Effector CD8-positive, alpha-beta T cell (primary cell): ENCODE data around the gene CARD9.
"Not testable (repeated sequence)": the region's sequence is repeated elsewhere in the genome, so short reads cannot be mapped to it uniquely, and the experiment has no call there.

Experiments
- DNase-seq: peaks from one replicate; lab custom pipeline; 2025; lab: John Stamatoyannopoulos, UW
- total RNA-seq, 4 experiments: gene quantifications; one replicate each; lab custom pipeline; 2026; lab: John Stamatoyannopoulos, UW

CARD9 gene, protein sequence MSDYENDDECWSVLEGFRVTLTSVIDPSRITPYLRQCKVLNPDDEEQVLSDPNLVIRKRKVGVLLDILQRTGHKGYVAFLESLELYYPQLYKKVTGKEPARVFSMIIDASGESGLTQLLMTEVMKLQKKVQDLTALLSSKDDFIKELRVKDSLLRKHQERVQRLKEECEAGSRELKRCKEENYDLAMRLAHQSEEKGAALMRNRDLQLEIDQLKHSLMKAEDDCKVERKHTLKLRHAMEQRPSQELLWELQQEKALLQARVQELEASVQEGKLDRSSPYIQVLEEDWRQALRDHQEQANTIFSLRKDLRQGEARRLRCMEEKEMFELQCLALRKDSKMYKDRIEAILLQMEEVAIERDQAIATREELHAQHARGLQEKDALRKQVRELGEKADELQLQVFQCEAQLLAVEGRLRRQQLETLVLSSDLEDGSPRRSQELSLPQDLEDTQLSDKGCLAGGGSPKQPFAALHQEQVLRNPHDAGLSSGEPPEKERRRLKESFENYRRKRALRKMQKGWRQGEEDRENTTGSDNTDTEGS
- 0 to 0.58 (median 0.21) reads per million in 4 experiments for total RNA-seq

- DNase-seq = no peak
These were observed at the start of gene CARD9 for GRCh38 chr9:136373300-136374182. Gene CARD9, minus strand, starts transcription at chr9:136373669. Its CDS starts 1,591 bp downstream, at chr9:136372078.

DNA sequence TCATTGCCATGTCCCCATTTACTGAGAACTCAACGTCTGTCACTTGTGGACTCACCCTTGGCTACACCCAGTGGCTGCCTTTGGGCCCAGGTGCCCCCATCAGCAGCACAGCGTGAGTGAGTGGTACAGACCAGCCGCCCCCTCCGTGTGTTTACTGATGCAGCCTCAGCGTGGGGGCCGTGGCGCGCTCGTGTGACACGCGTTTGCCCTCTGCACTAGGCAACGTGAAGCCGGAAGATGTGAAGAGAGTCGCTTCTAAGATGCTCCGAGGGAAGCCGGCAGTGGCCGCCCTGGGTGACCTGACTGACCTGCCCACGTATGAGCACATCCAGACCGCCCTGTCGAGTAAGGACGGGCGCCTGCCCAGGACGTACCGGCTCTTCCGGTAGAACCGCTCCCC, 49.4 kb upstream of the CARD9 start:
- no peak for DNase-seq

- no peak for DNase-seq
These were observed 48.3 kb upstream of the CARD9 start for GRCh38 chr9:136421791-136422190.

DNA sequence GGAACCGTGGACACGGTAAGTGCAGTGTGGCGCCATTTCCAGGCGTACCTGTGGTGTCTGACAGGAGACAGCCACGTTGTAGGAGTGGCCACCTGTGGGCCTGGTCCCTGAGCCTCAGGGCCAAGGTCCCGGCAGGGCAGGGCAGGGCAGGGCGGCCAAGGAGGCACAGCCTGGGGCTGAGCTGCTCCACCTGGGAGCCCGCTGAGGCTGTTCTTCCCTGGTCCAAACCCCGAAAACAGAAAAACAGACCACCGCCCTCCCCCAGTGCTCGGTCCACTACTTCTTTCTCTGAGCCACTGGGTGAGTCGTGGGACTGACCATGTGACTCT, 45.6 kb upstream of the CARD9 start:
- DNase-seq = no peak

DNA sequence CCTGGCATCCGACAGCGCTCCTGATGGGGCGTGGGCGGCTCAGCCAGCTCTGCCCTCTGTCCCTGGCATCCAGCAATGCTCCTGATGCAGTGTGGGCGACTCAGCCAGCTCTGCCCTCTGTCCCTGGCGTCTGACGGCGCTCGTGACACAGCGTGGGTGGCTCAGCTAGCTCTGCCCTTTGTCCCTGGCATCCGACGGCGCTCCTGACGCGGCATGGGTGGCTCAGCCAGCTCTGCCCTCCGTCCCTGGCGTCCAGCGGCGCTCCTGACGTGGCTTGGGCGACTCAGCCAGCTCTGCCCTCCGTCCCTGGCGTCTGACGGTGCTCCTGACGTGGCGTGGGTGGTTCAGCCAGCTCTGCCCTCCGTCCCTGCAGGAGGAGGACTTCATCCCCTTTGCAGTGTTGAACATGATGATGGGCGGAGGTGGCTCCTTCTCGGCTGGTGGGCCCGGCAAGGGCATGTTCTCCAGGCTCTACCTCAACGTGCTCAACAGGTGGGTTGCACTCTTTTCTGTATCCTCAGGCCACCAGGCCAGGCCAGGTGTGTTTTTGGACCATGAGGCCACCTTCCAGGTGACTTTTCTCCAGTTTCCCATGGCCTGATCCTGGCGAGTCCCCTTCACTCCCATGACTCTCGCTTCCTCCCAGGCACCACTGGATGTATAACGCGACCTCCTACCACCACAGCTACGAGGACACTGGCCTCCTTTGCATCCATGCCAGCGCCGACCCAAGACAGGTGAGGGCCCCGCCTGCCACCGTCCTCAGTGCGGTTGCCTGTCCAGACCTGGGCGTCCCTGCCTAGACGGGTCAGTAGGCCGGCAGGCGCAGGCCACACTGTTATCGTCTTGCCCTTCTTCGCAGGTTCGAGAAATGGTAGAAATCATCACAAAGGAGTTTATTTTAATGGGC, 45.0 kb upstream of the CARD9 start:
- DNase-seq = no peak

DNA sequence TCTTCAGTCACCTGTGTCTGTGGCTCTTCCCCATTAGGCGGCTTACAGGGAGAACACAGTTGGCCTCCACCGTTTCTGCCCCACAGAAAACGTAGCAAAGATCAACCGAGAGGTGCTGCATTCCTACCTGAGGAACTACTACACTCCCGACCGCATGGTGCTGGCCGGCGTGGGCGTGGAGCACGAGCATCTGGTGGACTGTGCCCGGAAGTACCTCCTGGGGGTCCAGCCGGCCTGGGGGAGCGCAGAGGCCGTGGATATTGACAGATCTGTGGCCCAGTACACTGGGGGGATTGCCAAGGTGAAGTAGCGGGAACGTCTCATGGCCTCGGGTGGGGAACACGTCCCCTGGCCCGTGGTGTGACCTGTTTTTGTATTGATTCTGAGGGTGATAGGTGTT, 43.4 kb upstream of the CARD9 start:
- DNase-seq = no peak

DNA sequence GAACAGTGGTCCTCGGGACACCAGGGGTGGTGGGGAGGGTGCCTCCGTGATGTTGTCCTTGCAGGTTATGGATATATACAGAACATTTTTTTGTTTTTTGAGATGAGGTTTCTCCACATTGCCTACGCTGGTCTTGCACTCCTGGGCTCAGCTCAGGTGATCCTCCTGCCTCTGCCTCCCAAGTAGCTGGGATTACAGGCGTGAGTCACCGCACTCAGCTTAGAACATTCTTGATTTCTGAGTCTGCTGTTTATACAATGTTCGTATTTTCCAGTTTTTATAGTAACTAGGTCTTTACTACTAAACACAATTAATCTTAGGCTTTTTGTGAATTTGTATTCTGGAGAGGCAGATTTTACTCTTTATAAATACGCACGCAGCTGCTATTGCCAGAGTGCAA, 43.0 kb upstream of the CARD9 start:
- no peak for DNase-seq

GRCh38 chr9:136412962-136413361, 39.5 kb upstream of the CARD9 start:
- DNase-seq = no peak

DNA sequence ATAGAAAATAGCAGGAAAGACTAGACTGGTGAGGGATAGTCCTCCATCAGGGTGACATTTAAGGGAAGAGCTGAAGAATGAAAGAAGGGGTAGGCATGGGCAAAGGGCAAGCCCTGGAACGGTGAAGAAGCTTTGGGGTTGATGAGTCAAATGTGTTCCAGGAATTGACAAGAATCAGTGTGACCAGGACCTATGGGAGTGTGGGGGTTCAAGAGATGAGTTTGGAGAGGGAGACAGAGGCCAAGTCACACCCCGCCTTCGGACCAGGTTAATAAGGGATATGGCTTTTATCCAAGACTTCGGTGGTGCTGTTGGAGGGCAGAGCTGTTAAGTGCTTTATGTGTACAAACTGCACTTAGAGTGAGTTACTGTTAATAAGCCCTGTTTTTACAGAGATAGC, 37.9 kb upstream of the CARD9 start:
- no peak for DNase-seq

DNA sequence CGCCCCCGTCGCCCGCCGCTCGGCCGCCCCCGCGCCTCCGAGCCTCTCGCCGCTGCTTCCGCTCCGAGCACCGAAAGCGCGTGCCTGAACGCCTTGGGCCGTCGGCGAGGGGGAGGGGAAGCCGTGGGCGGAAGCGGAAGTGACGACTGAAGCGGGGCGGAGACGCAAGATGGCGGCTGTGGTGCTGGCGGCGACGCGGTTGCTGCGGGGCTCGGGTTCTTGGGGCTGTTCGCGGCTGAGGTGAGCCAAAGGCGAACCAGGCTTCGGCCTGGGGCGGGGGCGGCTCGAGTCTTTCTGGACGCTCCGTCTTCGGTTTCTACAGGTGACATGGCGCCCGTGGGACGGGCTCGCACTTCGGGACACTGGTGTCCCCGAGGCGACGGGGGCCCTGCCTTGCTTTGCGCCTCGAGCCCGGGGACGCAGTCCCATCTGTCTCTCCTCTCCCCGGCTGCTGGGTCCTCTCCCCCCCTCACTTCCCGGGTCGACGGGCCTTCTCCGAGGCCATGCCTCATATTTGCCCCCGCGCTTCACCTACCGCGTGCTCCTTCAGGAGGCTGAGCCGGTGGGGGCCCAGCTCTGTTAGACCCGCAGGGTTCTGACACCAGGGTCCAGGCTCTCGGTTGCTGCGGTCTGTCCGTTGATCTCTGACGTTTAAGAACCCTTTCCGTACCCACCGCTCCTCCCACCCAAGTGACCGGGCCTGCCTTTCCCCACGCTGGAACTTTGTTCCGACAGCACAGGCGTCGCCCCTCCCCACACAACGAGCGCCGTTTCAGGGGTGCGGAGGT, 37.2 kb upstream of the CARD9 start, which contains the start of the genes ENTR1 and PMPCA:
Gene ENTR1, minus strand, starts transcription at position 115 of the 788 bp plus-strand sequence. CDS start 217 bp downstream, outside the sequence.
Gene PMPCA, plus strand, starts transcription at position 159 of the 788 bp plus-strand sequence. Its CDS starts 11 bp downstream, at position 170.
- DNase-seq = peak; percentile 89

GRCh38 chr9:136409557-136410455, 36.3 kb upstream of the CARD9 start:
- no peak for DNase-seq

DNA sequence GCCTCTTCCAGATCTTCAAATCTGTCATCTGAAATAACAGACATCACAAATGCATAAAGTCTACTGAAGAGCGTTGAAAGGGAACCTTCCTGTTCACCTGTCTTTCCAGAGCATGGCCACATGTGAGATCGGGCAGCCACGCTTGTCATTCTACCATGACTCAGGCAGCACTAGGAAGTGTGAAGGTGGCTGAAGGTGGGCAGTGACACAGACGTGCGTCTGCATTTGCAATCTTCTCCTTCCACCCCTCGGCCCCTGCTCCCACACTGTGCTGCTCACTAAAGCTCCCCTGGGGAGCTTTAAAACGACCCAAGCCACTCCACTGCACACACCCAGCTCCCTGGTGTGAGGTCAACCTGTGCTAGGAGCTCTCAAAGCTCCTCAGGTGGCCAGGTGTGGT, 34.4 kb upstream of the CARD9 start:
- no peak for DNase-seq

DNA sequence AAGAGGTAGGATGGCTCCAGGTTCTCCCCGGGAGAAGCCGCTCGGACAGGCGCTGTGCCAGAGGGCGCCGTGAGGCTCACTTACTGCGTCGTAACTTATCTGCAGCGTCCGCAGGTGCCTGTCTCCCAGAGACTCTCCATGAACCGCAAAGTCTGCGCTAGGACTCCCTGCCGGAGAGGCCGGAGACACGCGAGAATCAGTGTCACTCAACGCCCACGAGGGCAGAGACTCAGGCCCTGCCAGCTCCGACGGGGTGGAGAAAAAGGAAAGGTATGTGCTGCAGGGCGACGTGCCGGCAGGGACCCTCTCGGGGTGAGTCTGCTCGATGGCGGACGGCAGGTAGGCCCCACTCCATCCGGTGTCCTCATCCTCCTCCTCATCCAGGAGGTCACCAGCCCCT, 33.6 kb upstream of the CARD9 start:
- DNase-seq = not testable (repeated sequence)

DNA sequence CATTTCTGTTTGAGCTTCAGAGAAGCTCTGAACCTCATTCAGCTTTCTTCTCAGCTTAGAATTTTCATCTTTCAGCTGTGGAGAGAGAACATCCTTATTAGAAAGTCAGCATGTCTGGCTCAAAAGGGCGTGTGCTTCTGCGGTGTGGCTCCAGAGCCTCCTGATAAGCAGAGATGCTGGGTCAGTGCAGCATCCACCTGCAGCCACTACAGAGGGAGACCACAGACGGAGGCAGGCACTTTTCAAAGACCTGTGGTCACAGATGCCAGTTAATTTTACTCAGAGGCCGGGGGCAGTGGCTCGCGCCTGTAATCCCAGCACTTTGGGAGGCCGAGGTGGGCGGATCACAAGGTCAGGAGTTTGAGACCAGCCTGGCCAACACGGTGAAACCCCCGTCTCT, 32.4 kb upstream of the CARD9 start:
- DNase-seq = not testable (repeated sequence)

GRCh38 chr9:136405481-136405880, 32.0 kb upstream of the CARD9 start:
- DNase-seq = no peak

- DNase-seq = no peak
These were observed 31.3 kb upstream of the CARD9 start for GRCh38 chr9:136404801-136405136.

DNA sequence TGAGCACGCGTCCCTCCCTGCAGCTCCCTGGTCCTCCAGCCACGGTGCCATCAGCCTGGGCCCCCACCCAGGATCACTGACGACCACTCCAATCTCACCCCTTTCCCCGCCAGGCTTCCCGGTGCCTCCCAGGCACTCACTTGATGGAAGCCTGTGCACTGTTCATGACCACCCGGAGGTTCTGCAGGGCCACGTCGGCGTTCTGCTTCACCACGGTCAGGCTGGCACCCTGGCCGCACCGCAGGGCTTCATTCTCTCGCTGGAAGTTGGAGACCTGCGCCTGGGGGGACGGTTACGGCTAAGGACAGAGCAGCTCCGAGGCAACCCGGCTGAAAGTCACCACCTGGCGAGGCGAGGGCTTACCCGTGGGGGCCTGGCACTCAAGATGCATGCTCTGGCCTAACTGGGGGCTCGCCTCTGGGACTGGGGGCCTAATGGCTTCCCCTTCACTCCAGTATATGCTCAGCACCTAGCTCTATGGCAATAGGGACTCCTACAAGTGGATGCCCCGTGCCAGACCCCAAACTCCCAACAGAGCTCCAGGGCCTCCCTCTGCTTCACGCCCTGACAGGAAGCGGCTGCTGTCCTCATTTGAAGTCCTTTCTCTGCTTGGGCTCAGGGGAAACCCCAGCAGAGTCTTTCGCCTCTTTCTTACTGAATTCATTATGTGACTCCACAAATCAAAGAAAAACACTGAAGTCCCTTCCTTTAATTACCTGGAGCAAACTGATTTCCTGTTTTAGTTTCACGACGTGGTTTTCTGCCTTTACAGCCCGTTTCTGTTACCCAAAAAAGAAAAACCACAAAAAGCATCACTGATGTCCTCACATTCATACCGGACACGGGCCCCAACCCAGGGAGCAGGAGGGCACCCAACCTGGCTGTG, 30.7 kb upstream of the CARD9 start:
- DNase-seq = peak; percentile 14

GRCh38 chr9:136403538-136403914, 30.1 kb upstream of the CARD9 start:
- peak; percentile 42 for DNase-seq

GRCh38 chr9:136402067-136402466, 28.6 kb upstream of the CARD9 start:
- DNase-seq = no peak
